Raji (cell line): ENCODE results near the gene CDC14A.

Experiments used
- POLR2A ChIP-seq: IDR thresholded peaks from 2 replicates; pipeline ENCODE4 v1.6.1; 2011; ENCODE audit warnings: low read depth, low read length, control low read depth; ENCODE audit not compliant: insufficient read depth

CDC14A gene

GRCh38 chr1:100478816-100479215 is 126.5 kb downstream of the CDC14A start:
- no peak for TF ChIP-seq POLR2A

GRCh38 chr1:100479620-100480338 is 127.5 kb downstream of the CDC14A start:
- no peak for TF ChIP-seq POLR2A

GRCh38 chr1:100481303-100481702 is 129.0 kb downstream of the CDC14A start:
- TF ChIP-seq POLR2A: no peak

GRCh38 chr1:100482167-100482566 is 129.9 kb downstream of the CDC14A start:
- TF ChIP-seq POLR2A: no peak

GRCh38 chr1:100482748-100483147 is 130.4 kb downstream of the CDC14A start:
- no peak for TF ChIP-seq POLR2A

- TF ChIP-seq POLR2A: no peak
Measured at GRCh38 chr1:100483230-100483629, 130.9 kb downstream of the CDC14A start.

- TF ChIP-seq POLR2A: no peak
Measured at GRCh38 chr1:100485855-100486258, 133.6 kb downstream of the CDC14A start.

- no peak for TF ChIP-seq POLR2A
Measured at GRCh38 chr1:100494393-100495084, 142.2 kb downstream of the CDC14A start.

GRCh38 chr1:100496896-100497295 is 144.6 kb downstream of the CDC14A start:
- TF ChIP-seq POLR2A: no peak

- TF ChIP-seq POLR2A: no peak
Measured at GRCh38 chr1:100497796-100498195, 145.5 kb downstream of the CDC14A start.

- TF ChIP-seq POLR2A: no peak
Measured at GRCh38 chr1:100499194-100499811, 147.0 kb downstream of the CDC14A start.

GRCh38 chr1:100502052-100502792 is 149.9 kb downstream of the CDC14A start:
- TF ChIP-seq POLR2A: no peak

- TF ChIP-seq POLR2A: no peak
Measured at GRCh38 chr1:100506217-100506616, 153.9 kb downstream of the CDC14A start.

GRCh38 chr1:100510451-100510850 is 158.1 kb downstream of the CDC14A start:
- no peak for TF ChIP-seq POLR2A

GRCh38 chr1:100511058-100511457 is 158.8 kb downstream of the CDC14A start:
- TF ChIP-seq POLR2A: no peak

- no peak for TF ChIP-seq POLR2A
Measured at GRCh38 chr1:100511773-100512172, 159.5 kb downstream of the CDC14A start.

- TF ChIP-seq POLR2A: no peak
Measured at GRCh38 chr1:100512803-100513352, 160.6 kb downstream of the CDC14A start.
